Measurements from ENCODE around the gene NAA40.

GRCh38 chr11:63914896-63915691, 23.7 kb upstream of the NAA40 start:
- TF ChIP-seq CTCF (IDR thresholded peaks at IDR 0.05; ENCODE audit: low read depth, low read length, poor library complexity, severe bottlenecking): no peak
- no peak for TF ChIP-seq EZH2phosphoT487 (IDR thresholded peaks at IDR 0.05; ENCODE audit: borderline replicate concordance, low read length)

Data from DOHH2 (cell line).